ENCODE data around the gene ANKRD45. TPM values are rescaled to one million over a fixed set of nuclear protein-coding genes. Genes with fewer than 3 reads are reported as not detected.
A peak's percentile ranks its signal among the peaks of the same experiment; 100 is the strongest.
"Not testable (repeated sequence)": the region's sequence is repeated elsewhere in the genome, so short reads cannot be mapped to it uniquely, and the experiment has no call there.

Gene ANKRD45
- total and polyA plus RNA-seq, 2 experiments from 2014 or later: 0.60 to 2.3 TPM

DNA sequence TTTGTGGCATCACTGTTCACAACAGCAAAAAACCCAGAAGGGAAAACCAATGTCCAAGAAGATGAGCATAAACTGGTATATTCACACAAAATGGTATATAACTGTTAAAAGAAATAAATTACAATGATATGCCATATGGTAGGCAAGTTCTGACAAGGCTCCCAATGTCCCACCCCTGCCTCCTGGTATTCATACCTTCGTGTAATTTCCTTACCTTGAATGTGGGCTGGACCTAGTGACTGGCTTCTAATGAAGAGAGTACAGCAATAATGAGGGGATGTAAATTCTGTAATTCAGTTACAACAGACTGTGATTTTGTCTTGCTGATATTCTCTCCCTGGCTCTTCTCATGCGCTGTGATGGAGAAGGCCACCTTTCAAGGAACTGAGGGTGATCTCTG is 9.3 kb downstream of the ANKRD45 start:
- H3K4me3 ChIP-seq: no peak overlapping the region
- no peaks in the 10 kb centered on the region for H3K4me1 ChIP-seq (ENCODE audit: low read depth)
- H3K9me3 ChIP-seq (ENCODE audit: low read depth): no peaks in the 10 kb centered on the region
- TF ChIP-seq, protein P1, sequence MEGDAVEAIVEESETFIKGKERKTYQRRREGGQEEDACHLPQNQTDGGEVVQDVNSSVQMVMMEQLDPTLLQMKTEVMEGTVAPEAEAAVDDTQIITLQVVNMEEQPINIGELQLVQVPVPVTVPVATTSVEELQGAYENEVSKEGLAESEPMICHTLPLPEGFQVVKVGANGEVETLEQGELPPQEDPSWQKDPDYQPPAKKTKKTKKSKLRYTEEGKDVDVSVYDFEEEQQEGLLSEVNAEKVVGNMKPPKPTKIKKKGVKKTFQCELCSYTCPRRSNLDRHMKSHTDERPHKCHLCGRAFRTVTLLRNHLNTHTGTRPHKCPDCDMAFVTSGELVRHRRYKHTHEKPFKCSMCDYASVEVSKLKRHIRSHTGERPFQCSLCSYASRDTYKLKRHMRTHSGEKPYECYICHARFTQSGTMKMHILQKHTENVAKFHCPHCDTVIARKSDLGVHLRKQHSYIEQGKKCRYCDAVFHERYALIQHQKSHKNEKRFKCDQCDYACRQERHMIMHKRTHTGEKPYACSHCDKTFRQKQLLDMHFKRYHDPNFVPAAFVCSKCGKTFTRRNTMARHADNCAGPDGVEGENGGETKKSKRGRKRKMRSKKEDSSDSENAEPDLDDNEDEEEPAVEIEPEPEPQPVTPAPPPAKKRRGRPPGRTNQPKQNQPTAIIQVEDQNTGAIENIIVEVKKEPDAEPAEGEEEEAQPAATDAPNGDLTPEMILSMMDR (IDR thresholded peaks at IDR 0.05; ENCODE audit: low read depth, low read length): no peak
- no peak for DNase-seq (ENCODE audit: low read depth in 1 of 2, low spot score in 1 of 2)
- no peaks in the 10 kb centered on the region for H3K27me3 ChIP-seq
- H3K36me3 ChIP-seq: no peaks in the 10 kb centered on the region
- H3K27ac ChIP-seq: no peak overlapping the region

DNA sequence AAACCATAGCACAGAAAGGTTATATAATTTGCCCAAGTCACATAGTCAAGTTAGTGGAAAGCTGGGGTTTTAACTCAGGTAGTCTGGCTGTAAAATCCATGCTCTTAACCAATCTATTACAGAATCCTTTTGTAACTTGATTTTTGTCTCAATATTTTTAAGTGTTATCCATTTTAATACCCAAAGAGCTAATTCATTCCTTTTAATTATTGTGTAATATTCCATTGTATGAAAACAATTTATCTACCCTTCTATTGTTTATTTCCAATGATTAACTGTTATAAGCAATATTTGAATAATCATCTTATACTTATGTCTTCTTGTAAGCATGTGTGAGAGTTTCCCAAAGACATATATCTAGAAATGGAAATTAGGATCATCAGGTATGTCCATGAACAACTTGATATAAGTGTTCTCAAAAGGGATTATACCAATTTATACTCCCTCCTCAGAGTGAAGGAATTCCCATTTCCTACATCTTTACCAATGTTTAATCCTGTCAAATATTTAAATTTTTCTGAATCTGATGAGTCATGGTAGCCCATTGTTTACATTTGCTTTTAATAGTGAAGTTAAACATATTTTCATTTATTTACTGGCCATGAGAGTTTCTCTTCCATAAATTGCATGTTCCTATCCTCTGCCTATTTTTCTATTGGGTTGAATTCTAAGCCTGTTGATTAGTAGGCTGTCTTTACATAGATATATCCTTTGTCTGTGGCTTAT is 20.6 kb downstream of the ANKRD45 start:
- TF ChIP-seq, protein P1 (IDR thresholded peaks at IDR 0.05; ENCODE audit: low read depth, low read length): no peak
- H3K4me3 ChIP-seq: no peak overlapping the region
- no peak overlapping the region for H3K27ac ChIP-seq
- no peaks in the 10 kb centered on the region for H3K9me3 ChIP-seq (ENCODE audit: low read depth)
- no peaks in the 10 kb centered on the region for H3K4me1 ChIP-seq (ENCODE audit: low read depth)
- no peaks in the 10 kb centered on the region for H3K27me3 ChIP-seq
- DNase-seq (ENCODE audit: low read depth in 1 of 2, low spot score in 1 of 2): no peak
- H3K36me3 ChIP-seq: no peaks in the 10 kb centered on the region

DNA sequence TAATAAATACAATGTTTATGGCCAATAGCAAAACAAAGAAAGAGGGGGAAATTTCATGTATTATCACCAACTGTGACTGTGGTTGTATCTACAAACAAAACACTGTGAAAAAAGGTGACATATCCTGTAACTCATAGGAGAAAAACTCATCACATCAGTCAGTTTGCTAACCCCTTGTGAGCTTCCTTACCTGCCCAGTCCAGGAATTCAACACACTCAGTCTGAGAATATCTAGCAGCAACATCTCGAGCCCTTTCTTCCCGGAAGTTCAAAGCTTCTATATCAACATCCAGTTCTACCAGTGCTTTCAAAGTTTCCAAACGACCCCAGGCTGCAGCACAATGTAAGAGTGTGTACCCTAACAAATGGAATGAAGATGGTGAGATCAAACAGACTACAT is 23.0 kb downstream of the ANKRD45 start:
- no peaks in the 10 kb centered on the region for H3K27me3 ChIP-seq
- no peak overlapping the region for H3K4me3 ChIP-seq
- H3K27ac ChIP-seq: no peak overlapping the region
- no peak for DNase-seq (ENCODE audit: low read depth in 1 of 2, low spot score in 1 of 2)
- no peaks in the 10 kb centered on the region for H3K4me1 ChIP-seq (ENCODE audit: low read depth)
- H3K9me3 ChIP-seq (ENCODE audit: low read depth): no peaks in the 10 kb centered on the region
- no peaks in the 10 kb centered on the region for H3K36me3 ChIP-seq
- TF ChIP-seq, protein P1 (IDR thresholded peaks at IDR 0.05; ENCODE audit: low read depth, low read length): no peak

DNA sequence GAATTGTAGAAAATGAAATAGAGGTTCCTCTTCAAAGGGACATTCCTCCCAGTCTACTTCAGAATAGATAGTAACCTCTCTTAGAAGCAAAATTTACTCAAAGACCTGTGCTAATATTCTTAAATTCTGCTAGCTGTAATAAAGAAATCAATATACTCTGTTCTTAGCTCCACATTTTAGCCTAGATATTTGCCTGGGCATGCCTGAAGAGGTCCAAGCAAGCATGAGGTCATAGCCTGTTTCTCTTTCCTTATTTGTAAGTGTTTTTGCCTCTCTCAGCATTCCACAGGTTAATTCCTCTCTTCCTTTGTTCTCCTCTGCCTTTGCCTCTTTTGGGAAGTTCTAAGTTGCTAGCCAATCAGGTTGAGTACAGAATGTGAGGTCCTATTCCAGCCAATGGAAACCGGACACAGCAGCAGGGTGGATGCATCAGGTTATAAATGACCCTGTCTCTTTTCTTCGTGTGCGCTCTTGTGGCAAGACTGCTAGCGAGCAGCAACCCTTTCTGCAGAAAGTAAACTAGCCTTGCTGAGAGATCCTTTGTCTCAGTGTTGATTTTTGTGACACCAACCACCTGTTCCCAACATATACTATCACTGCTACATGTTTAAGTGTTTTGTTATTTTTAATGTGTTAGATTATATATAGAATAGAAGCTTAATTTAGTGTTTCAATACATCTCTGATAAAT is 27.1 kb downstream of the ANKRD45 start:
- not testable (repeated sequence) for H3K4me3 ChIP-seq; H3K27me3 ChIP-seq; H3K36me3 ChIP-seq; H3K9me3 ChIP-seq (ENCODE audit: low read depth); DNase-seq (ENCODE audit: low read depth in 1 of 2, low spot score in 1 of 2); H3K27ac ChIP-seq
- peaks cover 25% of the 10 kb centered on the region for H3K4me1 ChIP-seq (ENCODE audit: low read depth)

DNA sequence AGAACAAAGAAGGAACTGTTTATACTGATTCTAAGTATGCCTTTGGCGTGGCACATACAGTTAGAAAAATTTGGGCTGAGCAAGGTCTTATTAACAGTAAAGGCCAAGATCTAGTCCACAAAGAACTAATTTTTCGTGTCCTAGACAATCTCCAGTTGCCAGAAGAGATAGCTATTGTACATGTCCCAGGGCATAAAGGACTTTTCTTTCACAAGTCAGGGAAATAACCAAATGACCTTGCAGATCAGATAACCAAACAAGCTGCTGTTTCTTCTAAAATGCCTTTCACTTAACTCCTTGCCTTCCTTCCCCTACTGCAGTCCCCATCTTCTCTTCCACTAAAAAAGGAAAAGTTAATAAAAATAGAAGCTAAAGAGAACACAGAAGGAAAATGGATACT is 30.5 kb downstream of the ANKRD45 start:
- Histone ChIP-seq H3K4me1 (ENCODE audit: low read depth) (peaks cover 25% of the 10 kb centered on the region), H3K27ac (peak overlapping the region; percentile 66), H3K27me3 (no peaks in the 10 kb centered on the region), H3K9me3 (ENCODE audit: low read depth) (no peaks in the 10 kb centered on the region), H3K4me3 (no peak overlapping the region), H3K36me3 (no peaks in the 10 kb centered on the region)
- TF ChIP-seq, protein P1 (IDR thresholded peaks at IDR 0.05; ENCODE audit: low read depth, low read length): no peak
- no peak for DNase-seq (ENCODE audit: low read depth in 1 of 2, low spot score in 1 of 2)
